ENCODE data around the gene ANOS1. TPM values are rescaled to one million over a fixed set of nuclear protein-coding genes. Genes with fewer than 3 reads are reported as not detected.
A peak's percentile ranks its signal among the peaks of the same experiment; 100 is the strongest.

Gene ANOS1
- total RNA-seq, 1 experiment from 2014 or later = 0.18 TPM

DNA sequence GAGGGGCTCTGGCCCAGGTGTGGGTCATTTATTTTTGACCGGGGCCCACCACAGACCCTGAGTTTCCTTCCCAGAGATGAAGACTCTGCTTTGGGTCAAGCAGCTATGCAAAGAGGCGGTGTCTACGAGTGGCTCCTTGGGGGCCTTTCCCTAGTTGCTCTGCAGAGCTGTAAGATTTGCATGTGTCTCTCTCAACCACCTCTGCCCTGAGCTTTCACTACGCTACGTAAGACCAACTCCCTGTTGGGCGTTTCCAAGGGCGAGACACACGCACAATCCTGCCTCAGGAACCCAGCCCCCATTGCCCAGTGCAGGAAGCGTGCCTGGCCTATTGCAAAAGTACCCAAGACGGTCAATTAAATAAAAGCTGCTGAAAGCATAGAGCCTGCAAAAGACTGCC, 10.0 kb upstream of the ANOS1 start:
- Histone ChIP-seq H3K9me3 (ENCODE audit: control insufficient read depth, insufficient read depth, low read depth, low read length) (no peaks in the 10 kb centered on the region), H3K27ac (ENCODE audit: low read length) (no peak overlapping the region), H3K27me3 (ENCODE audit: control insufficient read depth, insufficient read depth, low read length) (no peaks in the 10 kb centered on the region), H3K4me3 (ENCODE audit: low read depth in 2 of 2, low read length in 2 of 2) (no peak overlapping the region), H3K36me3 (ENCODE audit: control insufficient read depth, insufficient read depth, low read length) (no peaks in the 10 kb centered on the region), H3K4me1 (ENCODE audit: control insufficient read depth, insufficient read depth, low read length) (no peaks in the 10 kb centered on the region)
- ATAC-seq = no peak
- ChIA-PET CTCF (no interaction called here), POLR2A (no interaction called here)
- BruUV-seq (replicated peaks) = no TSS peak
- in situ Hi-C loops (cut with HindIII; ENCODE audit: low pct_unique_long_range_greater_than_20kb, low sequenced_read_pairs) (no loop called here), intact Hi-C loops (cut with micrococcal nuclease; ENCODE audit: unreplicated experiment) (no loop called here)
- no peak for DNase-seq (ENCODE audit: low read depth, low spot score)
- TF ChIP-seq, protein P1, sequence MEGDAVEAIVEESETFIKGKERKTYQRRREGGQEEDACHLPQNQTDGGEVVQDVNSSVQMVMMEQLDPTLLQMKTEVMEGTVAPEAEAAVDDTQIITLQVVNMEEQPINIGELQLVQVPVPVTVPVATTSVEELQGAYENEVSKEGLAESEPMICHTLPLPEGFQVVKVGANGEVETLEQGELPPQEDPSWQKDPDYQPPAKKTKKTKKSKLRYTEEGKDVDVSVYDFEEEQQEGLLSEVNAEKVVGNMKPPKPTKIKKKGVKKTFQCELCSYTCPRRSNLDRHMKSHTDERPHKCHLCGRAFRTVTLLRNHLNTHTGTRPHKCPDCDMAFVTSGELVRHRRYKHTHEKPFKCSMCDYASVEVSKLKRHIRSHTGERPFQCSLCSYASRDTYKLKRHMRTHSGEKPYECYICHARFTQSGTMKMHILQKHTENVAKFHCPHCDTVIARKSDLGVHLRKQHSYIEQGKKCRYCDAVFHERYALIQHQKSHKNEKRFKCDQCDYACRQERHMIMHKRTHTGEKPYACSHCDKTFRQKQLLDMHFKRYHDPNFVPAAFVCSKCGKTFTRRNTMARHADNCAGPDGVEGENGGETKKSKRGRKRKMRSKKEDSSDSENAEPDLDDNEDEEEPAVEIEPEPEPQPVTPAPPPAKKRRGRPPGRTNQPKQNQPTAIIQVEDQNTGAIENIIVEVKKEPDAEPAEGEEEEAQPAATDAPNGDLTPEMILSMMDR (IDR thresholded peaks at IDR 0.05) = no peak
- no peak for TF ChIP-seq POLR2AphosphoS5 (IDR thresholded peaks at IDR 0.05; ENCODE audit: low read depth, low read length)
- TF ChIP-seq SIN3A (IDR thresholded peaks at IDR 0.05; ENCODE audit: borderline replicate concordance, insufficient read depth, low read depth, low read length) = no peak
- TF ChIP-seq, protein P2, sequence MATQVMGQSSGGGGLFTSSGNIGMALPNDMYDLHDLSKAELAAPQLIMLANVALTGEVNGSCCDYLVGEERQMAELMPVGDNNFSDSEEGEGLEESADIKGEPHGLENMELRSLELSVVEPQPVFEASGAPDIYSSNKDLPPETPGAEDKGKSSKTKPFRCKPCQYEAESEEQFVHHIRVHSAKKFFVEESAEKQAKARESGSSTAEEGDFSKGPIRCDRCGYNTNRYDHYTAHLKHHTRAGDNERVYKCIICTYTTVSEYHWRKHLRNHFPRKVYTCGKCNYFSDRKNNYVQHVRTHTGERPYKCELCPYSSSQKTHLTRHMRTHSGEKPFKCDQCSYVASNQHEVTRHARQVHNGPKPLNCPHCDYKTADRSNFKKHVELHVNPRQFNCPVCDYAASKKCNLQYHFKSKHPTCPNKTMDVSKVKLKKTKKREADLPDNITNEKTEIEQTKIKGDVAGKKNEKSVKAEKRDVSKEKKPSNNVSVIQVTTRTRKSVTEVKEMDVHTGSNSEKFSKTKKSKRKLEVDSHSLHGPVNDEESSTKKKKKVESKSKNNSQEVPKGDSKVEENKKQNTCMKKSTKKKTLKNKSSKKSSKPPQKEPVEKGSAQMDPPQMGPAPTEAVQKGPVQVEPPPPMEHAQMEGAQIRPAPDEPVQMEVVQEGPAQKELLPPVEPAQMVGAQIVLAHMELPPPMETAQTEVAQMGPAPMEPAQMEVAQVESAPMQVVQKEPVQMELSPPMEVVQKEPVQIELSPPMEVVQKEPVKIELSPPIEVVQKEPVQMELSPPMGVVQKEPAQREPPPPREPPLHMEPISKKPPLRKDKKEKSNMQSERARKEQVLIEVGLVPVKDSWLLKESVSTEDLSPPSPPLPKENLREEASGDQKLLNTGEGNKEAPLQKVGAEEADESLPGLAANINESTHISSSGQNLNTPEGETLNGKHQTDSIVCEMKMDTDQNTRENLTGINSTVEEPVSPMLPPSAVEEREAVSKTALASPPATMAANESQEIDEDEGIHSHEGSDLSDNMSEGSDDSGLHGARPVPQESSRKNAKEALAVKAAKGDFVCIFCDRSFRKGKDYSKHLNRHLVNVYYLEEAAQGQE (IDR thresholded peaks at IDR 0.05; ENCODE audit: insufficient read depth in 1 of 2, low read depth in 2 of 2, low read length in 1 of 2) = no peak
- TF ChIP-seq TCF7L2 (IDR thresholded peaks at IDR 0.05; ENCODE audit: low read depth, low read length) = no peak

DNA sequence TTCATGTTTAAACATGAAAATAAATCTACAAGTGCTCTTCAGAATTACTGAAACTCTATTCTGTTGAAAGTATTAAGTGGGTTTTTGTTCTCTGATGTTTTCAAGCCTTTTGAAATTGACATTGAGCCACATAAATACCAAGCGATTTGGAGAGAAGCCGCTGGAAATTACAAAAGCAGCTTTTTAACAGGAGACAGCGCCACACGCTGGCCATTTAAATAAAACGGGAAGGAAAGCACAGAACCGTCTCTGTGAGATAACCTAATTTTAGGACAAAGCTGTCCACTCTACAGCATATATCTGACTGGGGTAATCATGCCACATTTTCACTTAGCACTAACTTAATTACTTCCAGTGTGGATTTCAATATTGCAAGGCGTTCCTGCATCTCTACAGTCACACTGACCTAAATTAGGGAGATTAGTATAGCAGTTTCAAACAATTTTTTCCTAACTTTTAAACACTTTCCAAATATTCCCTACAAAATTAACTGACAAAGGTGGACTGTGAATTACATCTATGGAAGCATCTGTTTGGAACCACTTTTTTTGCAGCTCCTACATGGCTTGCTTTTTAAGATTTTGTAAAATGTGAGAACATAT, 6.8 kb upstream of the ANOS1 start:
- in situ Hi-C loops (cut with HindIII; ENCODE audit: low pct_unique_long_range_greater_than_20kb, low sequenced_read_pairs) (no loop called here), intact Hi-C loops (cut with micrococcal nuclease; ENCODE audit: unreplicated experiment) (loop anchor here (5.0 kb wide), 1 partner anchor 741 kb away; no protein-coding TSS in a partner anchor)
- Histone ChIP-seq H3K27ac (ENCODE audit: low read length) (no peak overlapping the region), H3K4me3 (ENCODE audit: low read depth in 2 of 2, low read length in 2 of 2) (no peak overlapping the region), H3K27me3 (ENCODE audit: control insufficient read depth, insufficient read depth, low read length) (no peaks in the 10 kb centered on the region), H3K36me3 (ENCODE audit: control insufficient read depth, insufficient read depth, low read length) (no peaks in the 10 kb centered on the region), H3K4me1 (ENCODE audit: control insufficient read depth, insufficient read depth, low read length) (no peaks in the 10 kb centered on the region), H3K9me3 (ENCODE audit: control insufficient read depth, insufficient read depth, low read depth, low read length) (no peaks in the 10 kb centered on the region)
- no TSS peak for BruUV-seq (replicated peaks)
- ATAC-seq = no peak
- ChIA-PET CTCF (no interaction called here), POLR2A (no interaction called here)
- TF ChIP-seq, protein P1 (IDR thresholded peaks at IDR 0.05) = peak; percentile 66
- TF ChIP-seq, protein P2 (IDR thresholded peaks at IDR 0.05; ENCODE audit: insufficient read depth in 1 of 2, low read depth in 2 of 2, low read length in 1 of 2) = no peak
- no peak for DNase-seq (ENCODE audit: low read depth, low spot score)

Measured in Panc1 (cell line).